ENCODE data around the gene SASH1. TPM values are rescaled to one million over a fixed set of nuclear protein-coding genes. Genes with fewer than 3 reads are reported as not detected.

The SASH1 gene
- total RNA-seq, 1 donor from 2014 or later: 1.6 TPM

DNA sequence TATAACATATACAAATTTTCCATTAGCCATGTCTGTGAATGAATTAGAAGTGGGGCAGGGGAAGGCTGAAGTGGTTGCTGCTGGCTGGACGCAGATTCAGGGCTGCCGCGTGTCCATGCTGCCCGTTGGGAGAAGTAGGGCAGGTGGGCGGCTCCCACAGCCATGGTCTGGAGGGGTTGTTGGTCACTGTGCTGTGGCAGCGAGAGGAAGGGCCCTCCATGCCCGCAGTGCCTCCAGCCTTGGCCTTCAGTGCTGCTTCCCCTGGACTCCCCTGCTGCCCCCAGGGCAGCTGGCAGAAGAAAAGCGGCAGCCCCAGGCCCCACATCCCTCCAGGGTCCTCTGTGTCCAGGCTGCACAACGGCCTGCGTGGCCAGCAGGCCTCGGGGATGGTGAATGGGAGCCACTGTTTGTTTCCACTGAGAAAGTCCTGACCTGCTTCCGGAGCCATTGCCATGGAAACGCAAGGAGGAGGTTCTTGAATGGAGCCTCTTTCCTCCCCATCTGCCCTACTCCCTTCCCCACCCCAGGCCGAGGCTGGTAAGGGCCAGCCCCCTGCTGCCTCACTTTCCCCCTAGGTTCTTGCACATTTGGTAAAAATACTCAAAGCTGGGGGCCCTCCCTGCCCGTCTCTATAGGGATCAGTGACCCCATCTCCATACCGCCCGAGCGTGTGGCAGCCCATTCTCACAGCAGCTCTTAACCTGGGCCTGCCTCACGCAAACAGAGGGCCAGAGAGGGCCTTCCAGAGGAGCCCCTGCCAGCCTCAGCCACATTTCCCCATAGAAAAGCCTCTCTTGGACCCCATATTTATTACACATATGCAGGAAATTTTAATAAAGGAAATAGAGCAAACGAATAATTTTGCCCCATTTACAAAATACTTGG lies 113.3 kb downstream of the SASH1 start:
- intact Hi-C loops (cut with micrococcal nuclease): no loop called here

DNA sequence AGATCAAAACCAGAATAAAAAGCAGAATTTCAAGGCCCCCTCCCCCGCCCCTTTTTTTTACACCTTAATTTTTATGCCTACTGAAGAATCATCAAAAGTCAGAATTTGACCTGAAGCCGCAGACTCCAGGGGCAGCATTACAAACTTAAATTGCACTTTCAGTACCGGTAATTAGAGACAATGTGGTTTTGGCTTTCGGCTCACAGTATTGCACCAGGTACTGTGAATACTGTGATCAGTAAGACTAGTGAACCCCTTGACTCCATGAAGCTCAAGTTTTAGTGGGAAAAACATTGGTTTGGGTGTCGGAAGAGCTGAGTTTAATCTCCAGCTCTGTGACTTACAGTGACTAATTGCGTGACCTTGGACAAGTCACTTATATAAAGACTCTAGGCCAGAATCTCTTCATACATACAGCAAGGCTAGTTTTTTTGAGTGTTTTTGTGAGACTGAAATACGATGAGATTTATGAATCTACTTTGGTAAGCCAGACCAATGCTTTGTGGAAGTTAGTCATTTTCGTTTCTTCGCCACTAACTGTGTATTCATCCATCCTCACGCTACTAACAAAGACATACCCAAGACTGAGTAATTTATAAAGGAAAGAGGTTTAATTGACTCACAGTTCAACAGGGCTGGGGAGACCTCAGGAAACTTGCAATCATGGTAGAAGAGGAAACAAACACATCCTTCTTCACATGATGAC lies 114.7 kb downstream of the SASH1 start:
- intact Hi-C loops (cut with micrococcal nuclease): no loop called here

DNA sequence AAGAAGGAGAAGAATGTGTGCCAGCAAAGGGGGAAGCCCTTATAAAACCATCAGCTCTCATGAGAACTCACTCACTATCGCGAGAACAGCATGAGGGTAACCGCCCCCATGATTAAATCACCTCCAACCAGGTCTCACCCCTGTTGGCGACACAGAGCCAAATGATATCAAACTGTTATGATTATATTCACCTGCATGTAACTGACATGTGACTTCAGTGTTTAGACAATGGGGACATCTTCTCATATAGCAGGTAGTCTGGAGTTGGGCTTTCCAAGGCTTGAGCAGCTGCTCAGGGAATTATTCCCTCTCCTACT lies 115.2 kb downstream of the SASH1 start:
- intact Hi-C loops (cut with micrococcal nuclease): no loop called here

DNA sequence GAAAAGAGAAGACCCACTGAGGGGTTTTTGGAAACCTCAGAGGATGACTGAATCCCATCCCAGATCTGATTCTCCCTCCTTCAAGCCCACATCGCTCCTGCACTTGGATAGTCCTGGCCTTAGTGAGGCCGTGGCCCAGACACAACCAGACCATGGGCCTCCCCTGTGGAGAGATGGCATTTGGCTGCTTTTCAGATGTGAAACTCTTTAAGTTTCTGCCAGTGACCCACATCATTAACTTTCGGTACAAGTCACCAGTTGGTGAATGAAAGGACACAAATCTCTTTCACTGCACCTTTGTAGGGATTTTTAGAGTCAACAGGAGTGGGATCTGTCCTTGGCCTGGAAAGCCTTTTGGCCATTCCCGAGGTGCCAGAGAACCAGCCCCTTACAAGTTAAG lies 116.6 kb downstream of the SASH1 start:
- intact Hi-C loops (cut with micrococcal nuclease): no loop called here

DNA sequence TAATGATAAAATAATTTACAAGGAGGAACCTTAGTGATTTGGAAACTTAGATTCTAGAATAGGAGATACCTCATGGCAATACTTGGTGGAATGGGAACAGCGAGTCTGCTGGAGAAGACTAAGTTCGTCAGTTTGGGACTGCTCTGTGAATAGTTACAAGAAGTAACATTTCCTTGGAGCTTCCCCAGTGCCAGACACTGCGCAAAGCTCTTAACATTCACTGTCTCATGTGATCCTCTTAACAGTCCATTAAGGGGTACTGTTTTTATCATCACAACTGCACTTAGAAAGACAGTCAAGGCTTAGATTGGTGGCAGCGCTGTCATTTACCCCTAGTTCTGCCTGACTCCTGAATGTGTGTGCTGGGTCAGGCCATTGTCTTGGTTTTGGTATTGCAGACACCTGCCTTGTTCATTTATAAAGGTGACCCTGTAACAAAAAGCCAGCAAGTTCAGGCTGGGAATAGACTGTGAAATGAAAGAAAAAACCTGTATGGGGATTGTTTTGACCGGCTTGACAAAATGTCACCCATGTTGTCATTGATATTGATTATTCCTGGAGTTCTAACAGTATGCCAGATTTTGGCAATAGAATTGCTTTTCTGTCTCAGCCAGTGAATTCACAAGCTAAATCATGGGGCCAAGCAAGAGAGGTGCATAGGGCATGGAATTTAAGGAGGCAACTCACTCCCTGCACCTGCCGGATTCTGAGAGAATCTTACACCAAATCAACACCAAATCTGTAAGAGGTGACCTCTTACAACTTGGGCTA lies 118.4 kb downstream of the SASH1 start:
- intact Hi-C loops (cut with micrococcal nuclease): loop anchor here (10.0 kb wide), 2 partner anchors 176 to 1606 kb away; no protein-coding TSS in a partner anchor

DNA sequence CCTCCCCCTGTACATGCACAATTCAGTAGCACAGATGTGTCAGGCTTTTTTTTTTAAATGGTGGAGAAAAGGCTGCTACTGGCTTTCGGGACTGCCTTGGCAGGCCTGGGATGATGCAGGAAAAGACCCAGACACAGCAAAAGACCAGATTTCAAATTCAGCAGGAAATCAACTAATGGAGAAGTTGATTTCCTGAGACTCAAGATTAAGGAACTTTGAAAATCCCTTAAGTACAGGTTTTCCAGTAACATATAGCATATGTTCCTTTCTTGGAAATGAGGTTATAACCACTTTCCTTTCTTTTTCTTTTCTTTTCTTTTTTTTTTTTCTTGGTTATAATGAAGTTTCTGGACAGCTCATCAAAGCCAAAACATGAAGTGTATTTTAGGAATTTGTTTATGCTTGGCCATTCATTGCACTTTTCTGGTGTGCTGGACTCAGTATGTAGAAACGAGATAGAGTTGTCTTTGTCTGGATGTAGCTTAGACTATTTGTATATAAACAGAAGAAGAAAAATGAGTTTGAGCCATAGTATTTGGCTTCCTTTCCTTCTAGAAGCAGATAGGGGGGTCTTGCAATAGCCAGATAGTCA lies 119.4 kb downstream of the SASH1 start:
- intact Hi-C loops (cut with micrococcal nuclease): loop anchor here (10.0 kb wide), 2 partner anchors 177 to 1607 kb away; no protein-coding TSS in a partner anchor

DNA sequence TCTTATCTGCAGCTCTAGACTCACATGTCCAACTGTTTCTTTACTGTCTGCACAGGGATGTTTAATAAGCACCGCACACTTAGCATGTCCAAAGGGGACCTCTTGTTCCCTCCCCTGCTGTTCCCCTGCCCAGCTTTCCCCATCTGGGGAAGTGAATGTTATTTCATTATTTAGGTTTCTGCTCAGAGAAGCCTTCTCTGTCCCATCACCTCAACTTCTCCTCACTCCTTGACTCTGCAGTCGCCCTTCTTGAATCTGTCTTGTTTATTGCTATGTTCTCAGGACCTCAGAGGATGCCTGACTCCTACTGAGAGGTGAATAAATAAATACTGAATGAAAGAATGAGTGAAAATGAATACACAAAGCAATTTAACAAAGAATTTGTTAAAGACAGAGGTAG lies 121.0 kb downstream of the SASH1 start:
- intact Hi-C loops (cut with micrococcal nuclease): loop anchor here (1.0 to 10.0 kb wide), 4 partner anchors 179 to 1609 kb away; no protein-coding TSS in a partner anchor

DNA sequence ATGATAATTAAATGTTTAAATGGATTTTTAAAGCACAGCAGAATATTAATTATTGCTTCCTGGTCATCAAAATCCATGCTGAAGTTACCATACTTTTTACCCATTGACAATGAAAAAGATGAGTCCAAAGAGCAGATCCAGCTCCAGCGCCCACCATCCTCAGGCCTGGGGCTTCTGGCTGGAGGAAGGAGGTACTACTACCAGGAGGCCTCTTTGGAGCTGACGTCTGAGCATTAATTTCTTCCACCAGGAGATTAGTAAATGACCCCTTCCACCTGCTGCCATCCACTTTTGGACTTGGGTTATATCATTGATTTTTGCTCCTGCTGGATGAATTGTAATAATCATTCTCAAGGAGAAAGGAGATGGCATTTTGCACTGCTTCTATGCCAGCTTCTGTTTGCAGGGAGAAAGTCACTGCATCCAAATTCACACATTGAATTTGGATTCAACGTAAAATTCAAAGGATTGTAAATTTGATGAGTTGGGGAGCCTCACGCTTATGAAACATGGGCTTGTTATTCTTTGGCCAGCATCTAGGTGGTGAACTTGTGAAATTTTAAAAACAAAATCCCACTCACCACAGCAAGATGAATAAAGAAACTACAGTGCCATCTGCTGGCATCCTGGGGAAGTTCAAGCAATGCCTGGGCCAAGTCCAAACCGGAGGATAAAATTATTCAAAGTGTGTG lies 121.8 kb downstream of the SASH1 start:
- intact Hi-C loops (cut with micrococcal nuclease): loop anchor here (1.0 to 10.0 kb wide), 4 partner anchors 180 to 1610 kb away; no protein-coding TSS in a partner anchor

DNA sequence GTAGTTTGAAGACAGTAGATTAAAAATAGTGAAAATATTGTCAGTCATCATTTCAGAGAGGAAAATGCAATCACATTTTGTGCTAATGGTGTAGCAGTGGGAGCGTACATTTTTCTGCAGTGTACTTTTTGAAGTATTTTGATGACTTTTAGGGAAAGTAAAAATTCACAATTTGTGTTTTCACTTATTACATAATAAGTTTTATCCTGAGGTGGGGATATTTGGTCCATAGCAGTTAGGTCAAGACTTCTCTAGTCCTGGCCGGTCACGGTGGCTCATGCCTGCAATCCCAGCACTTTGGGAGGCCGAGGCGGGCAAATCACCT lies 122.3 kb downstream of the SASH1 start:
- intact Hi-C loops (cut with micrococcal nuclease): loop anchor here (10.0 kb wide), 2 partner anchors 180 to 1610 kb away; no protein-coding TSS in a partner anchor

DNA sequence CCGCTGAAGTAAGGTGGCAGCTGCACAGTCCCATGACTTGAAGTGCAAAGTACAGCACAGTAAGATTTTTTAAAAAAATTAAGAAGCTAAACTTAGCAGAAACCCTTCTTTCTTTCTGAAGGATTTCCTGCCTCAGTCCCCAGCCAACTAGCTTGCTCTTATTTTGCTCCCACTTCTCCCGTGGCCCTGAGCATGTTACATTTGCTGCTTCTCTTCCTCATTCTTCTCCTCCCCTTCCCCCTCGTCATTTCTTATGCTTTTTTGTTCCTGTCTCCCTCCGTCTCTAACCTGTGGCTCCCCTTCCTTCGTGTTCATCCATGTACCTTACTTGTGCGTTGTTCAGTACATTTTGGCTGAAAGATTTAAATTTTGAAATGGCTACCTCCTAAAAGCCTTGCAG lies 123.0 kb downstream of the SASH1 start:
- intact Hi-C loops (cut with micrococcal nuclease): loop anchor here (10.0 kb wide), 2 partner anchors 181 to 1611 kb away; no protein-coding TSS in a partner anchor

DNA sequence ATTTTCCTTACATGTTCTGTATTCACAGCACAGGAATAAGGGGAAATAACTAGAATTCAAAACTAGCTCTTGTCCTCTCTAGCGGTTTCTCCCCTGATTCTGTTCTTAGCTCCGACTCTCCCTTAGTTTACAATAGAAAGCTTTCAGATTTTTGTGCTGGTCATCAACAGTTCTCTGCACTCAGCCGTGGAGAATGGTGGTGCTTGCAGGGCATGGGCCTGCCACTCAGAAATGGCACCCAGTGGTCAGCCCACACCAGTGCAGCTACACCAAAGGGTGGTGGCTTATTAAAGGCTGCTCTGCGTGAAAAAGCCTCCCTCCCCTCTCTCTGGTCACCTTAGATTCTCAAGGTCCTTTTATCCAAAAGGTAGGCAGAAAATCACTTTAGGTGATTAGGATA lies 123.5 kb downstream of the SASH1 start:
- intact Hi-C loops (cut with micrococcal nuclease): loop anchor here (10.0 kb wide), 2 partner anchors 181 to 1611 kb away; no protein-coding TSS in a partner anchor

DNA sequence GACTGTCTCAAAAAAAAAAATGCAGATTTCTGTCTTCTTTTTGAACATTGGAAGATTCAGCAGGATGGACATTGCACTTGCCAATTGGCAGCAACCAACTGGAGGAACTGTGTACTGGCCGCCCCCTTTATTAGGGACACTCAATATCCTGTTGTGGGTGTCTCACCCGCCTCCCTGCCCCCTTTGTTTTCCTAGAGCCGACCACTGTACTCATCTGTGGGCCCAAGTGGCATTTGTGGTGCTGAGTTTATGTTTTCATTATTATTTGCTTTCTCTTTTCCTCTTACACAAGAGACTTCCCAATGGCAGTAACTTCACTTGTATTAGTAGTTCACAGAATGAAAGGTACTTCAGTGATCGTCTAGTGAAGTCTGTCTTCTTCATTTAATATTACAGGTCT lies 125.3 kb downstream of the SASH1 start:
- intact Hi-C loops (cut with micrococcal nuclease): loop anchor here (10.0 kb wide), 2 partner anchors 183 to 1613 kb away; no protein-coding TSS in a partner anchor

DNA sequence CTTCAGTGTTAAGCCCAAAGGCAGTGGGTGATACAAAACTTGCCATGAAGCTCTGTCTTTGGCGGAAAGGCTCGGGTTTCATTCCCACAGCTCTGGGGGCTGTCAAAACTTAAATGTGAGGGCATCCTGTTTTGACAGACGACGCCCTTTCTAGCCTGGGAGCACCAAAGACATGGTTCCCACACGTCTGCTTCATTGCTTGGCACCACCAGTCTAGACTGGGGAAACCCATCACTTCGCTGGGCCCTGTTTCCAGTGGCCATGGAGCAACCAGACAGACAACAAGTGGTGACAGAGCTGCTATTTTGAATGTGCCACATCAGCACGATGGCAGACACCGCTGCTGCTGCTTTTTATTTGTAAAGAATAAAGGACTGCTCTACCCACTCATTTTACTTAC lies 127.5 kb downstream of the SASH1 start:
- intact Hi-C loops (cut with micrococcal nuclease): no loop called here

DNA sequence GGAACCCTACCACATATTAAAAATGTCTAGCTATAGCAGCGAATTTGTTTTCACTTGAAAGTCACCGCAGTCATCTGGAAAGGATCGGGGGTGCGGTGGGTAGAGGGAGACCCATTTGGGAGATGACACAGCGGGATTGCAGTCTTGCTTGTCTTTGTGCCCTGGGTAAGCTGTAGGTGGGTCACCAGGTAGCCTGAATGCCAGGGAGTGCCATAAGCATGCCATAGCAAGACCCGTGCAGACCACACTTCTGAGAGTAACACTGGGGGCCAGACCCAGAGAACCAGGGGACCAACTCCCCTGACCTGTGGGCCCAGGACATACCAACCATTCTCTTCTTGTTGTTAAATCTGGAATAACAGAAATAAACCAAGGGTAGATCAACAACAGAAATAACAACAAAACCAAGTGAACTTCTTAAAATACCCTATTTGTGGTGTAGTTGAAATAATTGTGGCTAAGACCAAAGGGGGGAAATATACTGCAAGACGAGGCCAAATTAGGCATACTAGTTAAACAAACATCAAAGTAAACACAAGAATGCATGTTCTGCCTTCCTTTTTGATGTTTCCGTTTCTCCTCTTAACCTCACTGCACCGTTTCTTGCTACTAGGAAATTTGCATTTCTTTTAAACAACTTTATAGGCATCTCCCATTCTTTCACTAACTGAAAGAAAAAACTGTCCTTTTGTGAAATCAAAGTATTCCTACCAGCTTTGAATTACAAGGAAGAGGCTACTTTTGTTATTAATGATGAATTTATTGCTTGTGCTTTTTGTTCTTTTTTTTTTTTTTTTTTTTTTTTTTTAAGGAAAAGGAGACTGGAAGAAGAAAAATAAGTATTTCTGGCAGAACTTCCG lies 128.2 kb downstream of the SASH1 start:
- intact Hi-C loops (cut with micrococcal nuclease): no loop called here

DNA sequence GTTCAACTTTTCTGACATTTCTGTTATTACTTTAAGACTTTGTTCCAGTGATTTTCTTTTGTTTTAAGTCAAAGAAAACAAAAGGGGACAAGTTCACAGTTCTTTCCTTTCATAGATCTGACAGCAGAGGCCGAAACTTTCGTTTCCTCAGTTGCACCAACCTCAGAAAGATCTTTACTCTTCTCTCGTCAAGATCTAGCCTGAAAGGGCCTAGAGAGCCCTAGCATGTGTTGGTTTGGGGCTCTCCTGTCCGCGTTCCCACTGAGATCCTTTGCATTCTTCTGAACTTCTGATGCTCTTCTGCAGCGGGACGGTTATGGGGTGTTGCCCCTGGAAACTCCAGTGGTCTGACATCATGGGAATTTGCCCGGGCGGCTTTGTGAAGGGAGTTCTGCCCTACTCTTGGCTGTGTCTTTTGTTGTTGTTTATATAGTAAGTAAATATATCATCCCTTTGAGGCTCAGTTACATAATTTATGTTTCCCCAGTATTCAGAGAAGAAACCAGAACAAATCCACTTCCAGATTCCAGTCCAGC lies 129.1 kb downstream of the SASH1 start:
- intact Hi-C loops (cut with micrococcal nuclease): no loop called here

DNA sequence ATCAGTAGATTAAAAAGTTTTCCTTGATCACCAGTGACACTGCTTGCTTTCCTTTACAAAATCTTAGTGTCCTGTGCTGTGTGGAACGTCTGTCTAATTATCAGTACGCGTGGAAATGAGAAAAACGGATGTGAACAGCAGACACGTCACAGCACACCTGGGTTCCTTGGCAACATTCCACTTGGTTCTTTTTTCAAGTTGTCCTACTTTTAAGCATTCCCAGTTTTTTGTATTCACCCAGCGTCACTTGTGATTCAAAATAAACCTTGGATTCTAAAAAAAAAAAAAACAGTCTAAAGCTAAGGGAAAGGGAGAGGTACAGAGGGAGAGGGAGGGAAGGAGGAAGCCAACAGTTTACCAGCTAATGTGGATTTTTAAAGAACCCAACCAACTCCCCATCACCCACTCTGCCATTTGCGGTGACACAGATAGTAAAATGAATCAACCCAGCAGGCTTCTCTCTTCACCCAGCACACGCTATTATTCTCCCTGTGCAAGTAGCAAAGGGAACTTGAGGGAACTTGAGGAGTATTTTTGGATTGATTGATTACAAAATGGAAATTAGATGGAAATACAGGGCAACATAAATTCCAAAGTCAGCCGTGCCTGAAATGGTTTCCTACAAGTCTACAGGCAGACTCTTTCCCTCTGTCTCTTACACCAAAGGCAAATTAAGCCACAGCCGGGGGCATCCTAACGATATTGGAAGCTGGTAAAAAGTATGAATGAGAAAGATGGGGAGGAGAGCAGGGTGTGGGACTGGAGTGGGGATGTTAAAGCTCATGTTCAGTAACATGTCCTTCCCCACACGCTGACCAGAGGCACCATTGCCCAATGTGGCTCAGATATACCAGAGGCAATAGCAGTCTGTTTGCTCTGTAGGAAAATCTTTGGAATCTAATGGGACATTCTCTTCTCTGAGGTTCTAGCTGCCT lies 129.8 kb downstream of the SASH1 start:
- intact Hi-C loops (cut with micrococcal nuclease): no loop called here

DNA sequence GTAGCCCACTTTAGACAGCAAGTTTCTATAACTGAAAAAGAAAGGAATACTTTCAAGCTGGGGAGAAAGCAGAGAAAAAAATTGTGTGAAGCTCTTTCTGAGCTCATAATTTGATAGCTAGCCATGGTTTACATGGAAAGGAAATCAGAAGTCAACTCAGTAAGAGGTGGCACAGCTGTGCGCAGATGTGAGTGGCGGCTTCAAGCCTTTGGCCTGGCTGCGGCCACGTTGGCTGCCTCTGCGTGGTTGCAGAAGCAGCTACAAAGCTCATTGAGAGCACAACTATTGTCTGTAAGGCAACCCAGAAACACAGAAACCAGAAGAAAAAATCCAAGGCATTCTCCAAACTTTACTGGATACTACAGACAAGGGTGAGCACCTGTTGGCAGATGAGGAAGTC lies 136.9 kb downstream of the SASH1 start:
- intact Hi-C loops (cut with micrococcal nuclease): no loop called here

DNA sequence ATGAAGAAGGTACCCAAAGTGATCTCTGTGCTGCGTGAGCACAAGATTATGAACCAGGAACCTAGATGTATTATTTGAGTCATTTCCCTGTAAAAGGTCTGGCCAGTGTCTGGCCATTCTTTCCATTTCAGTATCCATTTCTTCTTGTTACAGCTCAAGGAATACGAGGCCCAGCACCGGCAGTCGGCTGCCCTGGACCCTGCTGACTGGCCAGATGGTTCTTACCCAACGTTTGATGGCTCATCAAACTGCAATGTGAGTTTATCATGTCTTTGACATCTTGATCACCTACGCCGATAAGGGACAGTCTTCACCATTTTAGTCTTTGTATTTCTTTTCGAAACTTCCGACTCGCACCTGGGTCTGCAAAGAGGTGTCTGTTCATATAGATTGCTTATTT lies 144.8 kb downstream of the SASH1 start:
- intact Hi-C loops (cut with micrococcal nuclease): no loop called here

Data from T-helper 1 cell treated with Interleukin-12 subunit alpha and Interleukin-12 subunit beta and Interleukin-4 antibody, amounts not matched to agents 30 ng/mL and 1 ng/mL, for 36 hours (primary cell).